ENCODE measurements around the gene DDX28. TPM values are rescaled to one million over a fixed set of nuclear protein-coding genes. Genes with fewer than 3 reads are reported as not detected.

The DDX28 gene
- total and polyA plus RNA-seq, 2 donors (not counting 3 experiments of a cell fraction or from before 2014, with no cell fraction given) = 8.4 to 12.5 TPM

DNA sequence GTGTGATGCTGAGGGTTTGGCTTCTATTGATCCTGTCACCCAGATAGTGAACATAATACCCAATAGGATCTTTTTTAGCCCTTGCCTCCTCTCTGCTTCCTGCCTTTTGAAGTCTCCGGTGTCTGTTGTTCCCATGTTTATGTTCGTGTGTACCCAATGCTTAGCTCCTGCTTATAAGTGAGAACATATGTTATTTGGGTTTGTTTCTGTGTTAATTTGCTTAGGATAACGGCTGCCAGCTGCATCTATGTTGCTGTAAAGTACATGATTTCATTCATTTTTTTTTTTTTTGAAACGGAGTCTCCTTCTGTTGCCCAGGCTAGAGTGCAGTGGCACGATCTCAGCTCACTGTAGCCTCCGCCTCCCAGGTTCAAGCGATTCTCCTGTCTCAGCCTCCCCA is 23.1 kb upstream of the DDX28 start:
- intact Hi-C loops (cut with micrococcal nuclease) = no loop called here

GRCh38 chr16:68041783-68042182 is 18.8 kb upstream of the DDX28 start:
- no peak overlapping the region for H3K4me3 ChIP-seq (replicated peaks in 1 of 3; ENCODE audit: insufficient read depth in 1 of 3, low read depth in 1 of 3, low read length in 3 of 3)
- no peaks in the 10 kb centered on the region for H4K20me1 ChIP-seq (replicated peaks; ENCODE audit: control insufficient read depth, extremely low read depth, insufficient read depth, low read length)
- DNase-seq (ENCODE audit: low read depth, low spot score) (no peak), FAIRE-seq (no peak)
- H2AFZ ChIP-seq (ENCODE audit: low read depth, low read length) = no peak overlapping the region
- no peaks in the 10 kb centered on the region for H3K27me3 ChIP-seq (ENCODE audit: control insufficient read depth in 2 of 2, insufficient read depth in 2 of 2, low read length in 2 of 2)
- CTCF ChIA-PET = interaction anchor here (1.3 to 3.4 kb wide), 7 partner anchors 10 to 175 kb away, joined by 6 to 47 read pairs (median 13); partner anchors contain the start of gene NRN1L
- H3K4me1 ChIP-seq (ENCODE audit: control insufficient read depth, extremely low read depth, insufficient read depth, low read length) = no peaks in the 10 kb centered on the region
- BruUV-seq (replicated peaks) = no TSS peak
- H3K9ac ChIP-seq (replicated peaks; ENCODE audit: extremely low read depth, insufficient read depth, low read length) = no peak overlapping the region
- H3K4me2 ChIP-seq (ENCODE audit: insufficient read depth, low read length) = no peak overlapping the region
- dilution Hi-C loops (cut with MboI; ENCODE audit: extremely low pct_ligation_motif_present, low sequenced_read_pairs) = no loop called here
- H3K9me1 ChIP-seq (replicated peaks; ENCODE audit: control insufficient read depth, extremely low read depth, insufficient read depth, low read length) = no peaks in the 10 kb centered on the region
- H3K36me3 ChIP-seq (ENCODE audit: control insufficient read depth in 2 of 2, extremely low read depth in 1 of 2, insufficient read depth in 2 of 2, low read length in 2 of 2) = peaks cover 0 to 3% of the 10 kb centered on the region in 2 experiments
- H3K27ac ChIP-seq (ENCODE audit: insufficient read depth, low read depth, low read length) = no peak overlapping the region
- no peaks in the 10 kb centered on the region for H3K79me2 ChIP-seq (ENCODE audit: control insufficient read depth, insufficient read depth, low read length)
- TF ChIP-seq JUN (IDR thresholded peaks at IDR 0.05; ENCODE audit: borderline replicate concordance, insufficient read depth, insufficient read length, low read depth) = no peak
- no peak for TF ChIP-seq FOS (IDR thresholded peaks at IDR 0.05; ENCODE audit: borderline replicate concordance, insufficient read depth, low read length)
- no peak for TF ChIP-seq GATA2 (IDR thresholded peaks at IDR 0.05; ENCODE audit: insufficient read depth, insufficient read length, low read depth, low read length)
- TF ChIP-seq POLR2AphosphoS5 (IDR thresholded peaks at IDR 0.05; ENCODE audit: insufficient read depth, low read depth, low read length) = no peak
- no peak for TF ChIP-seq EZH2 (IDR thresholded peaks at IDR 0.05; ENCODE audit: borderline replicate concordance, low read depth, low read length, severe bottlenecking)
- TF ChIP-seq POLR2A (IDR thresholded peaks at IDR 0.05; ENCODE audit: low read depth, low read length) = no peak
- TF ChIP-seq MAX (IDR thresholded peaks at IDR 0.05; ENCODE audit: insufficient read depth, insufficient read length) = no peak
- TF ChIP-seq MYC (IDR thresholded peaks at IDR 0.05; ENCODE audit: low read depth, low read length) = no peak
- TF ChIP-seq, protein P1, sequence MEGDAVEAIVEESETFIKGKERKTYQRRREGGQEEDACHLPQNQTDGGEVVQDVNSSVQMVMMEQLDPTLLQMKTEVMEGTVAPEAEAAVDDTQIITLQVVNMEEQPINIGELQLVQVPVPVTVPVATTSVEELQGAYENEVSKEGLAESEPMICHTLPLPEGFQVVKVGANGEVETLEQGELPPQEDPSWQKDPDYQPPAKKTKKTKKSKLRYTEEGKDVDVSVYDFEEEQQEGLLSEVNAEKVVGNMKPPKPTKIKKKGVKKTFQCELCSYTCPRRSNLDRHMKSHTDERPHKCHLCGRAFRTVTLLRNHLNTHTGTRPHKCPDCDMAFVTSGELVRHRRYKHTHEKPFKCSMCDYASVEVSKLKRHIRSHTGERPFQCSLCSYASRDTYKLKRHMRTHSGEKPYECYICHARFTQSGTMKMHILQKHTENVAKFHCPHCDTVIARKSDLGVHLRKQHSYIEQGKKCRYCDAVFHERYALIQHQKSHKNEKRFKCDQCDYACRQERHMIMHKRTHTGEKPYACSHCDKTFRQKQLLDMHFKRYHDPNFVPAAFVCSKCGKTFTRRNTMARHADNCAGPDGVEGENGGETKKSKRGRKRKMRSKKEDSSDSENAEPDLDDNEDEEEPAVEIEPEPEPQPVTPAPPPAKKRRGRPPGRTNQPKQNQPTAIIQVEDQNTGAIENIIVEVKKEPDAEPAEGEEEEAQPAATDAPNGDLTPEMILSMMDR (IDR thresholded peaks at IDR 0.05; ENCODE audit: extremely low read depth in 1 of 2, insufficient read depth in 1 of 2, low read depth in 1 of 2, low read length in 2 of 2) = no peak
- no peaks in the 10 kb centered on the region for H3K9me3 ChIP-seq (replicated peaks; ENCODE audit: control insufficient read depth, insufficient read depth, low read length)
- POLR2A ChIA-PET = no interaction called here
- intact Hi-C loops (cut with micrococcal nuclease) = loop anchor here (2.0 kb wide), 3 partner anchors 105 to 187 kb away; partner anchors contain the start of gene PSMB10

More for the DNA sequence above, 23.1 kb upstream of the DDX28 start:
- Histone ChIP-seq H3K9me3 (replicated peaks; ENCODE audit: control insufficient read depth, insufficient read depth, low read length) (no peaks in the 10 kb centered on the region), H2AFZ (ENCODE audit: low read depth, low read length) (no peak overlapping the region), H3K9me1 (replicated peaks; ENCODE audit: control insufficient read depth, extremely low read depth, insufficient read depth, low read length) (no peaks in the 10 kb centered on the region), H3K4me3 (replicated peaks in 1 of 3; ENCODE audit: insufficient read depth in 1 of 3, low read depth in 1 of 3, low read length in 3 of 3) (no peak overlapping the region), H3K36me3 (ENCODE audit: control insufficient read depth in 2 of 2, extremely low read depth in 1 of 2, insufficient read depth in 2 of 2, low read length in 2 of 2) (peaks cover 2 to 4% of the 10 kb centered on the region in 2 experiments), H3K4me2 (ENCODE audit: insufficient read depth, low read length) (no peak overlapping the region), H4K20me1 (replicated peaks; ENCODE audit: control insufficient read depth, extremely low read depth, insufficient read depth, low read length) (no peaks in the 10 kb centered on the region), H3K27me3 (ENCODE audit: control insufficient read depth in 2 of 2, insufficient read depth in 2 of 2, low read length in 2 of 2) (no peaks in the 10 kb centered on the region), H3K4me1 (ENCODE audit: control insufficient read depth, extremely low read depth, insufficient read depth, low read length) (no peaks in the 10 kb centered on the region), H3K9ac (replicated peaks; ENCODE audit: extremely low read depth, insufficient read depth, low read length) (no peak overlapping the region), H3K79me2 (ENCODE audit: control insufficient read depth, insufficient read depth, low read length) (no peaks in the 10 kb centered on the region), H3K27ac (ENCODE audit: insufficient read depth, low read depth, low read length) (no peak overlapping the region)
- dilution Hi-C loops (cut with MboI; ENCODE audit: extremely low pct_ligation_motif_present, low sequenced_read_pairs) = no loop called here
- ChIA-PET CTCF (interaction anchor here (0.9 kb wide), 1 partner anchor 17 kb away, joined by 3 read pairs; no protein-coding TSS in a partner anchor), POLR2A (no interaction called here)
- FAIRE-seq (no peak), DNase-seq (ENCODE audit: low read depth, low spot score) (no peak)
- no TSS peak for BruUV-seq (replicated peaks)
- TF ChIP-seq, protein P1 (IDR thresholded peaks at IDR 0.05; ENCODE audit: extremely low read depth in 1 of 2, insufficient read depth in 1 of 2, low read depth in 1 of 2, low read length in 2 of 2) = no peak
- TF ChIP-seq POLR2A (IDR thresholded peaks at IDR 0.05; ENCODE audit: low read depth, low read length) (no peak), GATA2 (IDR thresholded peaks at IDR 0.05; ENCODE audit: insufficient read depth, insufficient read length, low read depth, low read length) (no peak)
